IPS-18c (cell line): ENCODE results near the gene SLC19A2.

ENCODE experiments used
- H3K4me3 ChIP-seq: 2 replicates; pipeline ENCODE4 v1.7.0; 2013; ENCODE audit warnings: low read depth, mild to moderate bottlenecking, low read length, moderate library complexity; ENCODE audit not compliant: insufficient read depth
- H3K9me3 ChIP-seq: one replicate; pipeline ENCODE4 v1.6.1; 2013; ENCODE audit warnings: mild to moderate bottlenecking, low read length, moderate library complexity; ENCODE audit not compliant: control insufficient read depth, insufficient read depth

SLC19A2 gene

DNA sequence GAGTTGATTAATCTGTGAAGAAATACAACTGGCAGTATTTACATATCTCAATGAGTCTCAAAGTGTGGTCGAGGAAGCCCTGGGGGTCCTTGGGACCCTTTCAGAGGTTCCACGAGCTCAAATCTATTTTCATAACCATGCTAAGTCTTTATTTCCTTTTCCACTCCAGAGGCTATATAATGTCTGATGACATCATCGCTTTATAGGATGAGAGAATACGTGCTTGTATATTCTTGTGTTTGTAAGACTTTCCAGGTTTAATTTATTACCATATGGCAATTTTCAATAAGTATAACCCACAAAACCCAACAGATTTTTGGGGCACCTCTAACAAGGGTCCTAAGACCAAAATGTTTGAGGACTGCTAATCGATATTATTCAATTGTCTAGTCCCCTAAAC lies 1.4 kb upstream of the SLC19A2 start:
- Histone ChIP-seq H3K4me3 (peak overlapping the region; percentile 83; the same call in 1 of the 2 replicates), H3K9me3 (peaks cover 2% of the 10 kb centered on the region)

DNA sequence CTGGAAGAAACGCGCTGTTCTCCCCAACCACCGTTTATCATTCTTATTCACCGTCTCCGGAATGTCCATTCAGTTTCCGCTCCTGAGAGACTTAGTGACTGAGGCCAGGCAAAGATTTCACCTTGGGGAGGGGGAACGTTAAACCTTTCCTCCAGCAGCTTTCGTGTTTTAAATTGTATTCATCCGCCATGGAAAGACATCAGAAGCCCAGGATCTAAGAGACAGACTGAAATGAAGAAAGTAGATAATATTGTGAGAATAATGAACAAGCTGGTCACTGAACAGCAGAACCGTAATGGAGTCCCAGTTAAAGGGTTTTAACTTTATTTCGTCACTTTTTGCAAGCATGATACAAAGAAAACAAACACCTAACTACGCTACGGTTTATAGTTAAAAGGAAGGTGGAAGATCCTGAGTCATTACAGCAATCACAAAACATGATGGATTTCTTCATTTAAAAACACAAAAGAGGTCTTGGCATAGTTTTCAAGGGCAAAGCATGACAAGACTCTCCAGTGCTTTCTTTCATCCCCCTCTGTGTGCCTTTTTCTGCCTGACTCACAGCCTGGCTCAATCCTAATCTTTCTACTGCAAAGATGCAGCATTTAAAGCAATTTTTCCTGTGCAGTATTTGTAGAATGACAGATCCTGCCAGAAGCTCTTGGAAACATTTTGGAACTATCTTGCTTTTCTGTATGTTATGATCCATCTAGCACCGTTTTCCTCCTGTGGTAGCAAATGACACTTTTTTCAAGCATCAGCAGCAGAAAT lies 722 bp upstream of the SLC19A2 start:
- peaks cover 2% of the 10 kb centered on the region for H3K9me3 ChIP-seq
- peak overlapping the region; percentile 83 for H3K4me3 ChIP-seq

DNA sequence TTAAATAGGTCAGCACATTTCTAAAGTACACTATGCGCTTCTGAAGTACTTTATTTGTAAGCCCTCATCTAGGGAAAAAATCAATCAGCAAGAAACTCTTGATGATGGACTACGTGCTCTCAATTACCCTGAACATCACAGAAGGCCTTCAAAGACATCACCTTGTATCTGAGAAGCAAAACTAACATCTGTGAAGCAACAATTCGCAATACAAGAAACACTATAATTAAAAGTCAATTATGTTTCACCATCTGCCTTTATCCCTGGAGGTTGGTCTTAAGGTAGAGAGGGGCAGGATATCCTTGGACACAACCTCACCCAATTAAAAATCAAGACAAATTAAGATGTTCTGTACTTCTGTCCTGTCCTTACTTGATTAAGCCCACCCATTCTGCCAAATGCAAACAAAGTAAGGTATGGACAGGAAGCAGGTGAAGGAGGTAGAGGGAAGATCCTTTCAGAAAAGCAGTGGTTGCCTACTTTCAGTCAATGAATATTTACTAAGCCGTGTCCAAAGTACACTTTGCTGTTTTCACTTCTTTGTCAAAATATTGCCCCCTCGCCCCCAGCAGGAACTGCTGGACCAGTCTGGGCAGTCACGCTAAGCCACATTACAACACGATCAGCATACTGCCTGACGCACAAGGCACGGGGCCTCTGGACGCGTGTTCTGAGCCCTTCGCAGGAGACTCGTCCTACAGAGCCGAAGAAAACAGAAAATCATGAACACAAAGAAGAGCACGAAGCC lies 887 bp downstream of the SLC19A2 start:
- Histone ChIP-seq H3K9me3 (peaks cover 2% of the 10 kb centered on the region), H3K4me3 (peak overlapping the region; percentile 83)

DNA sequence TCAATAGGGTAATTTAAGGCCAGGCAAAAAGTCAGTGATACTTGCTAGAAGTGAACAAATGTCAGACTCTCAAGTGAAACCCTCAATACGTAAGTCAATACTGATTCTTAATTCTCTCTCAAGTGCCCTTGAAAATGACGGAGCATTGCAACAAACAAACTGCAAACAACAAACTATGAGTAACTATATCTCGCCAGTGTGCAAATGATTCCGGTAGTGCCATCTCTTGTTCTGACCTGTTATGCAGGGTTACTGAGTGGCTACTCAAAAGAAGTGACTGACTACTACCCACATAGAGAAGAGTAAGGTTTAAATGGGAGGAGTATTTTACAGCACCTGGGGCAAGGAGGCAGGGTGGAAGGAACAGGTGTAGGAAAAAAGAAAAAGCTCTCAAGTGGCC lies 1.6 kb downstream of the SLC19A2 start:
- peaks cover 2% of the 10 kb centered on the region for H3K9me3 ChIP-seq
- peak overlapping the region; percentile 83; the same call in 1 of the 2 replicates for H3K4me3 ChIP-seq

DNA sequence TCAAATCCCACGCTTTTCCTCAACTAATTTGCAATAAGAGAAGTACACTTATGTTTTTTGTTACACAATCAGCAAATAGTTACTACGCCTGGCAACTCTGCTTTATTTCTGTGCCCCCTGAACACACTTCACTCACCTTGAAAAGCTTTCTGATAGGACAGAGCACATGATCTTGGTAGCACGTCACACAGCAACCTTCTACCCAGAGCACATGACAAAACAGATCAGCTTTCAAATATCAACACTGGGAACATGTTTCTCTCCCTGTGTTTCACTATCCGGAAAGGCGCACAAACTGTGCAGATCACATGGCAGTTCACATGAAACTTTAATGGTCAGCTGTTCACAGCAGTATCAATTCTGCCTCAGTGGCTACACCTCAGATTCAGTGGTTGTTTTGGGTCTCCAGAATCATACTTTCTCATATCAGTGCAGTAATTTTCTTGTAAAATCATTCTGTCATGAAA lies 2.2 kb downstream of the SLC19A2 start:
- peaks cover 2% of the 10 kb centered on the region for H3K9me3 ChIP-seq
- H3K4me3 ChIP-seq = no peak overlapping the region

DNA sequence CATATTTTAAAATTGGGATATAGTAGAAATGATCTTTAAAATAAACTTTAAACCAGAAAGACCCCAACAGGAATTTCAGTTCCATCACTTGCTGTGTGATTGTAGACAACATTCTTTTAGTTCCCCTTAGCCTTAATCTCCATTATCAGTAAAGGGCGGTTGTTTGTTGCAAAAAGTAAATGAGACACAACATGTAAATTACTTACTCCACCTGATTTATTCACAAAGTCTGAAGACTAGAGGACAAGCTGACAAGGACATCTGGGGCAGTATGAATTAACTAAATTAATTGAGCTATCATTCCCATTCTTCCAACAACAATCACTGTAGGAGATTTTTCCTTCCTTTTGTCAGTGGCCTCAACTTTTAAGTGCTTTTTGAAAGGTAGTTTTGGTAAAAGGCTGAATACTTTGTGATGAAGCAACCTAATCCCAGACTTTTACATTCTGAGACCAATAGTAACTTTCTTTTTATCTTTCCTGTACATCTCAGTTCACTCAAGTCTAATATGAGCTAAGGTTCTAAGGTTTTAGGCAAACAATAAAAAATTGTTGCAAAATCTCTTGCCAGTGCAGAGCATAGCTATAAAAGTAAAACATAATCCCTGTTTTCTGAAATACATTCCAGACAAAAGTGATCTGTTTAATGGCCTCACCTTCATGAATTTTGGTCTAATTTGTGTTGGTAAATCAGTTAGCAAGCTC lies 6.2 kb downstream of the SLC19A2 start:
- no peaks in the 10 kb centered on the region for H3K9me3 ChIP-seq
- no peak overlapping the region for H3K4me3 ChIP-seq

DNA sequence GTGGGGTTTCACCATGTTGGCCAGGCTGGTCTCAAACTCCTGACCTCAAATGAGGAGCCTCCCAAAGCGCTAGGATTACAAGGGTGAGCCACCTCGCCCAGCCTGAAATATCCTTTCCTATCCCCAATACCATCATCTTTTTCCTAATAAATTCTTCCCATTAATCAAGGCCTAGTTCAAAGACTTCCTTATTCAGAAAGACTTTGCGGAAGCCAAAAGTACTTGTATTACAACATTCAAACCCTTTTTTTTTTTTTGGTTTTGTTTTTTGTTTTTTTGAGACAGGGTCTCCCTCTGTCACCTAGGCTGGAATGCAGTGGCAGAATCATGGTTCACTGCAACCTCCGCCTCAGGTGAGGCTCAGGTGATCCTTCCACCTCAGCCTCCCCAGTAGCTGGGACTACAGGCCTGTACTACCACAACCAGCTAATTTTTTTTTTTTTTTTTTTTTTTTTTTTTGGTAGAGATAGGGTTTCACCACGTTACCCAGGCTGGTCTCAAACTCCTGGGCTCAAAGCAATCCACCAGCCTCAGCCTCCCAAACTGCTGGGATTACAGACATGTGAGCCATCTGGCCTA lies 7.6 kb downstream of the SLC19A2 start:
- no peaks in the 10 kb centered on the region for H3K9me3 ChIP-seq
- H3K4me3 ChIP-seq = no peak overlapping the region

DNA sequence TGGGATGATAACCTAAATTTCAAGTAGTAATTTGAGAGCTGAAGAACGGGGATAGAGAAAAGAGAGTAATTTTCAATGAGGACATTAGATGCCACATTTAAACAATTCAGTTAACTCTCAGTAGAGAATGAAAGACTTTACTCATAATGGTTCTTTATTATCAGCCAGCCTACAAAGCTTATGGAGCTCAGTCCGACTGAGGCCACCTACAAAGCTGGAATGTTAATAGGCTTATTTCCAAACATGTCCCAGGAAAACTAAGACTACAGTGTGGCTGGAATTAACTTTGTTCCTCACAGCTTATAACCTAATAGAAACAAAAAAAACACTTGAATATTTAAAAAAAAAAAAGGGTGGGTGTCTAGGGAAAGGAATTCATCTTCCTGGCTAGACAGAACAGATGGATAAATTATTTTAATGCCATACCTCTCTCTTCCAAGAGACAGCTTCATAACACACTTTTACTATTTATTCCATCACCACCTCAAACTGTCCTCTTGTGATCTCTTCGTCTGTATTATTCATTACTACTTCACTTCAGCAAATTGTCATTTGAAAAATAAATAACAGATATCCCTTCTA lies 9.8 kb downstream of the SLC19A2 start:
- Histone ChIP-seq H3K9me3 (no peaks in the 10 kb centered on the region), H3K4me3 (no peak overlapping the region)

DNA sequence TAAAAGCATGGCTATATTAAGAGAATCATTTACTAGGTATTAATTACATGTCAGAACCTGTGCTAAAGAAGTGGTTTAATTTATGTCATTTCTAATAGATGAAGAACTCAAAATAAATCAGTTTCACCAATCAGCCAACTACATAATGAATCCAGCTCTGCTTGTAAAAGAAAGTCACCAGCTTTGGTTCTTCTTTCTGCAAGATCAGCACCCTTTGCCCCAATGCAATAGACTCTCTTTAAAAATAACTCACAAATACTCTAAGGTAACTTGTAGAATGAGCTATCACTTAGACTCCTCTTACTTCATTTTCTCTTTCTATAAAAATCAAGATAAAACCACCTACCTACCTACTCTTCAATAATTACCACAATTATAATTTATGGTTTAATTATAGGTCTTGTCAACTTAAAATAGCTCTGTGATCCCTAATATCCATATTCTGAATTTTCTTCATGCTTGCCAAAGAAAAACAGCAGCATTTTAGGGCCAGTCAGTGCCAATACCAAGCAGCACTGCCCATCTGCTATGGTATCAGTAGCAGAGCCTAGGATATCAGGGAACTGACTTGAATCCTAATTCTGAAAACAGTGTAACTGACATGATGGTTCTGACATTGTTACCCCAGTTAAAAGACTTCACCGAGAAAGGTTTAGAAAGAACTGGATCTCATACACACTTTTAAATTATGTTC lies 11.3 kb downstream of the SLC19A2 start:
- Histone ChIP-seq H3K9me3 (no peaks in the 10 kb centered on the region), H3K4me3 (no peak overlapping the region)

DNA sequence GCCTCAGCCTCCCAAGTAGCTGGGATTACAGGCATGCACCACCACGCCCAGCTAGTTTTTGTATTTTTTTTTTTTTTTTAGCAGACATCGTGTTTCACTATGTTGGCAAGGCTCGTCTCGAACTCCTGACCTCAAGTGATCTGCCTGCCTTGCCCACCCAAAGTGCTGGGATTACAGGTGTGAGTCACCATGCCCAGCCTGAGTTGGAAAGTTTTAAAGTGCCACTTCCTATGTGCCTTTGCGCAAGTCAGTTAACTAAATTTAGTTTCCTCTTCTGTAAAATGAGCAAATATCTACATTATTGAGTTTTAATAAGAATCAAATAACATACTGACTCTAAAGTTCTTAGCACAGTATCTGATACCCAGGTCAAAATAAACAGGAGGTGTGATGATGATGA lies 12.4 kb downstream of the SLC19A2 start:
- Histone ChIP-seq H3K9me3 (no peaks in the 10 kb centered on the region), H3K4me3 (no peak overlapping the region)

DNA sequence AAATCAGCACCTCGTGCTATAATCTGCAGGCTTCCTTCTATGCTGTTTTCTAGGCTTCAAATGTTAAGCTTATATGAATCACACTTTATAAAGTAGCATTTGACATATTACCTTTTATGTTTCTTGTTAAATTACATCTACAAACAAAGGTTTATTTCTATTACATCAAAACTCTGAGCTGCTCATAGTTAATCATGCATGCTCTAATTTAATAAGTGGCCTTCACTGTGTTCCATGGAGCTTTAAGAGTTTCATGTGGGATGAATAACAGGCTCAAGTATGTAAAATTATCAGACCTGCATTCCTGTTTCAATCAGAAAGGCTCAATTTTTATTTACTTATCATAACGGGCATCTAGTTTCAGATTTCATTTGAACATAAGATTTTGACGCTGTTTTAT lies 13.0 kb downstream of the SLC19A2 start:
- Histone ChIP-seq H3K9me3 (no peaks in the 10 kb centered on the region), H3K4me3 (no peak overlapping the region)

DNA sequence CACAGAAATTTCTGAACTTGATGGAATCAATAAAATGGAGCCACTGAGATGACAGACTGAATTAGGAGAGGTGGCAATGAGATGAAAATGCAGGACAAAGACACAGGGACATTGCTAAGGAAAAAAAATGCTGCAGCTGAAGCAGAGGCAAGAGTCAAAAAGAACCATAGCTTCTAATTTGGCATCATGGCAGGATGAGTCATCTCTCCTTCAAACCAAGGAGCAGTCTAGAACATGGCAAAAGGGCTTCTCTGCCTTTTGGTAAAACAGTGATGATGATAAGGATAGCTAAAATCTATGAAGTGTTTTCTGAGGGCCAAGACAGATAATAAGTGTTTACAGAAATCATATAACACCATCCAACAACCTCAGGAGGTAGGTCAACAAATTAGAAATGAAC lies 16.8 kb downstream of the SLC19A2 start:
- H3K9me3 ChIP-seq = no peaks in the 10 kb centered on the region
- no peak overlapping the region for H3K4me3 ChIP-seq

DNA sequence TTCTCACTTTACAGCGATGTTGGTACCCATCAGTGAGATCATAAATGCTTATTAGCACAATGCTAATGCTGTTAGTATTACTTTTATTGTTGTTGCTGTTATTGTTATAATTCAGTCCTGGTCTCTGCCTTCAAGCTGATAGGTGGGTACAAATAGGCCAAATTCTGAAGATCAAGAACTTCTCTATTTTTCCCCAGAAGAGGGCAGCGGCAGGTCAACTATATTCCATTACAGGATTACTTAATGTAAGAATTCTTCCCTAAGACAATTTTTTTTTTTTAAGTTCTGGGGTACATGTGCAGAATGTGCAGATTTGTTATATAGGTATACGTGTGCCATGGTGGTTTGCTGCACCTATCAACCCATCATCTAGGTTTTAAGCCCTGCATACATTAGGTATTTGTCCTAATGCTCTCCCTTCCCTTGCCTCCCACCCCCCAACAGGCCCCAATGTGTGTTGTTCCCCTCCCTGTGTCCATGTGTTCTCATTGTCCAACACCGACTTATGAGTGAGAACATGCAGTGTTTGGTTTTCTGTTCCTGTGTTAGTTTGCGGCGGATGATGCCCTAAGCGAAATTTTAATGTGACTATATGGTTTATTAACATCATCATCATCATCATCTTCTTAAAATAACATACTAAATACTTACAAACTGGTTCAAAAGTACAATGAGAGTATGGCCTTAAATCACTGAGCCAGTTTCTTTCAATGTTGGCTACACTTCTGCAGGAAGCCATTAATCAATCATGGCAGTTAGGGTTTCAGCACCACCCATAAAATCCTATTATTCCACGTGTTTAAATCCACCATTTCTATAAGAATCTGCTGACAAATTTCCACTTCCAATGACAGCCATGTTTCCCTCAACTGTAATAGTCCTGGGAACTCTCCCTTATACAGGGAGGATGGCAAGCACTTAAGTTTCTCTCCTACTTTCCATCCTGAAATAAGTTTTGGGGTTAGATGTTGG lies 19.2 kb downstream of the SLC19A2 start:
- no peak overlapping the region for H3K4me3 ChIP-seq
- H3K9me3 ChIP-seq = no peaks in the 10 kb centered on the region

DNA sequence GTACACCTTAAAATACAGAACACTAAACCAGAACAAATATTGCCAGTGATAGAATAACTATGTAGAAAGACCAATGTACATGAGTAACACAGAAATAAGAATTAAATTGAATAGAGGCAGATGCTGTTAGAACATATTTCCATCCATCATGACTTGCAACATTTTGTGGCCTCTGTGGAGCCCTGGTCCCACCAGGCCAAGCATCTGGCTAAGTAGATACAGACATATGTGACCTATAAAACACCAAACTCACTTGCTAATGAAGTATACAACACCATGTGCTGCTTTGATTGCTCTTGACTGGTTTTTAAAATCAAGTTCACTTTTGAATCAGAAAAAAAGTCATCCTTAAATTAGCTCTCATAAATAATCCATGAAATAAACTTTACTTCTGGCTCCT lies 20.5 kb downstream of the SLC19A2 start:
- H3K4me3 ChIP-seq = no peak overlapping the region
- H3K9me3 ChIP-seq = no peaks in the 10 kb centered on the region

DNA sequence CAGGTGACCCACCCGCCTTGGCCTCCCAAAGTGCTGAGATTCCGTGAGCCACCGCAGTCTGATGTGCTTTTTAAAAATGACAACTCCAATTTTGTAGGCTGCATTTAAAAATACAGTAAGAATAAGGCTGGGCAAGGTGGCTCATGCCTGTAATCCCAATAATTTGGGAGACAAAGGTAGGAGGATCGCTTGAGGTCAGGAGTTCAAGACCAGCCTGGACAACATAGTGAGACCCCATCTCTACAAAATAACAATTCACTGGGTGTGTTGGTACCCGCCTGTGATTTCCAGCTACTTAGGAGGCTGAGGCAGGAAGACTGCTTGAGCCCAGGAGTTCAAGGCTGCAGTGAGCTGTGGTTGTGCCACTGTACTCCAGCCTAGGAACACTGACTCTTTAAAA lies 23.4 kb downstream of the SLC19A2 start:
- no peak overlapping the region for H3K4me3 ChIP-seq
- no peaks in the 10 kb centered on the region for H3K9me3 ChIP-seq
